GM20000 (cell line): ENCODE data around the gene RGS3.

Source experiments
- DNase-seq: peaks from one replicate; pipeline ENCODE4 v3.0.0; 2012; ENCODE audit warnings: low spot score
- TF ChIP-seq, protein P1 (sequence below): IDR thresholded peaks from 2 replicates; pipeline ENCODE4 v1.5.1; 2012; ENCODE audit warnings: mild to moderate bottlenecking, control low read depth; ENCODE audit errors: extremely low read depth, missing control alignments

RGS3 gene

DNA sequence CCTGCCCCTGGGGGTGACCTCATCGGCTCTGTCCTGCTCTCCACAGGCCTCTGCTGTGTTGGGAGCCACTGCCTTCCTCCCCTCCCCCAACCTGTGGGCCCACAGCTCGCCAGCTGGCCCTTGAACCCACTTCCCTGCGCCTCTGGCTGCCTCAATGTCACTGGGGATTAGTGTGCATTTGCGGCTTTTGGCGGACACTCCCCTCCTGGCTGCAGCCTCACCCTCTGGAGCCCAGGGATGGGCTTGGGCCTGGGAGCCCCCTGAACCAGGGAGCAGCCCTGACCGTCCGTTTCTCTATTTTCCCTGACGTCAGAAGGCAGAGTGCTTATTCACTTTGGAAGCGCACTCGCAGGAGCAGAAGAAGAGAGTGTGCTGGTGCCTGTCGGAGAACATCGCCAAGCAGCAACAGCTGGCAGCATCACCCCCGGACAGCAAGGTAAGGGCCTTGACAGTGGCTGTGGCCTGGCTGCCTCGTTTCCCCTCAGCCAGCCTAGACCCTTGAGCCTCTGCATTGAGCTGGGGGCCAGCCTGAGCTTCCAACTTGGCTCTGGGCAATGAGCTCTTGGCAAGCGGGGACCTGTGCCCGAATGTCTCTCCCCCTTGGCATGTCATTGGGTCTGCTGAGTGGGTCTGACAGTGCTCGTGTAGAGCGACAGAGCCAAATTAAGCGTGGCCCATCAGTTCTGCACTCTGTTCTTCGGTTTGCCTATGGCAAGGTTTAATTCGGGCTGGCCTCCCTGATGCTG is 73.1 kb downstream of the RGS3 start:
- no peak for DNase-seq
- TF ChIP-seq, protein P1, sequence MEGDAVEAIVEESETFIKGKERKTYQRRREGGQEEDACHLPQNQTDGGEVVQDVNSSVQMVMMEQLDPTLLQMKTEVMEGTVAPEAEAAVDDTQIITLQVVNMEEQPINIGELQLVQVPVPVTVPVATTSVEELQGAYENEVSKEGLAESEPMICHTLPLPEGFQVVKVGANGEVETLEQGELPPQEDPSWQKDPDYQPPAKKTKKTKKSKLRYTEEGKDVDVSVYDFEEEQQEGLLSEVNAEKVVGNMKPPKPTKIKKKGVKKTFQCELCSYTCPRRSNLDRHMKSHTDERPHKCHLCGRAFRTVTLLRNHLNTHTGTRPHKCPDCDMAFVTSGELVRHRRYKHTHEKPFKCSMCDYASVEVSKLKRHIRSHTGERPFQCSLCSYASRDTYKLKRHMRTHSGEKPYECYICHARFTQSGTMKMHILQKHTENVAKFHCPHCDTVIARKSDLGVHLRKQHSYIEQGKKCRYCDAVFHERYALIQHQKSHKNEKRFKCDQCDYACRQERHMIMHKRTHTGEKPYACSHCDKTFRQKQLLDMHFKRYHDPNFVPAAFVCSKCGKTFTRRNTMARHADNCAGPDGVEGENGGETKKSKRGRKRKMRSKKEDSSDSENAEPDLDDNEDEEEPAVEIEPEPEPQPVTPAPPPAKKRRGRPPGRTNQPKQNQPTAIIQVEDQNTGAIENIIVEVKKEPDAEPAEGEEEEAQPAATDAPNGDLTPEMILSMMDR = no peak

DNA sequence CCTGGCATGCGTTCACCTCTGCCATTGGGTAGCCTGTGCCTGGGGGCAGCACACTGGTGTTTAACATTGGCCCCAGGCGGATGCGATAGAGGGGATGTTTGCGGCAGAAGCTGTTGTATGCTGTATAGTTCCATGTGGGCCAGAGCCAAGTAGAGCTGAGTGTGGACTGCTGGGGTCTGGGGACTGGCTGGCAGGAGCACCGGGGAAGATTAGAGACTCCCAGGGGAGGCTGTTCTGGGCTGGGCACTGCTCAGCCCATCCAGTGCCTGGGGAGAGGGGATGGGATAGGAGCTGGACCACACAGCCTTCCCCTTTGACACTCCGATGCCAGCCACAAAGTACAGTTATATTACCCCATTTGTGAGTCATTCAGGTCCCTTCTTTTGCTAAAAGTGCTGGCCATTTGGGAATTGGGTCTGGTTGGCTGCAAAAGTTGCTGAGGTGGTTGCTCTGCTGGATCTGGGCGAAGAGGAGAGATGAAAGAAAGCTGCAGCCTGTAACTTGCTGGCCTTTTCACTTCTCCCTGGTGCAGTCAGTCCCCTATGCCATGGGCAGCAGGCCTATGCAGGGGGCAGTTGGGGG is 73.8 kb downstream of the RGS3 start:
- TF ChIP-seq, protein P1 = no peak
- no peak for DNase-seq

DNA sequence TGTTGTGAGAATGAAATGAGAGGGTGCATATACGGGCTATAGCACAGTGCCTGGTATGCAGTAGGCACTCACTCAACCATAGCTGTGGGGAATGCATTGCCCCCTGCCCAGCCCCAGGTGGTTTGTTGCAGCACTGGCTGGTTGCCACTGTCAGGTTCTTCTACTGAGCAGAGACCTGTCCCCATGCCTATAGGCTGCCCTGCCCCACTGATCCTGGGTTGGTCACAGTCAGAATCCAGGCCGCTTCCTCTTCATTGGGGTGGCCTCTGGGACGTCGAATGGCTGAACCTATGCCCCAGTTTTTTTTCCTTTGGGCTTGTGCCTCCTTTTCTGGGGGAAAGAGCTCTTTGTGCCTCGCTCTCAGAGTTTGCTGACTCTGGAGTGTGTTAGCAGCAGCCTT is 74.6 kb downstream of the RGS3 start:
- no peak for DNase-seq
- TF ChIP-seq, protein P1 = no peak

DNA sequence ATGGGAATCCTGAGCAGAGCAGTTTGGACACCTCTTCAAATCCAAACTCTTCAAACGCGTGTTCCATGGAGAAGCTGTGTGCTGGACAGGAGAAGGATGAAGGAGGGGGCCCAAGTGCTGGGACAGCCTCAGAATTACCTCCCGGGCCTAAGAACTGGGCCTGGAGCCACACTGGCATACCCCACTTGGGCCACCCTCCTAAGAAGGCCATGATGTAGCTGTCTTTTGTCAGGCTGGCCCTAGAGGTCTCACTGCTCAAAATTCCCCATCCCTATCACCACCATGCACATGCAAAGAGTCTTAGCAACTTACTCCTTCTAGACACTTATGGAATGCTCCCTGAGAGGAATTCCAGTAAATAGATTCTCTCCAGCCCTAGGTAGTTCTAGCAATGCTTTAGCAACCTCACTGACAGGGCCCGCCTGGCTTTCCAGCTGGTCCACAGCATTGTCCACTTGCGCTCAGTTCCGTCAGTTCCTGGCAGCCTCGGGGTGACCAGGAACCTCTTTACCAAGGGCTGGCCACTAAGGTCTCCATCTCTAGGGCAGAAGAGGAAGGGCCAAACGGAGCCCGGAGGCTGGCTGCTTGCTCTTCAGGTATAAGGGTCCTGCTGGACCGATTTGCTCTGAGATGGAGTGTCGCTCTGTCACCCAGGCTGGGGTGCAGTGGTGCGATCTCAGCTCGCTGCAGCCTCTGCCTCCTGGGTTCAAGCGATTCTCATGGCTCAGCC is 75.3 kb downstream of the RGS3 start:
- TF ChIP-seq, protein P1 = no peak
- no peak for DNase-seq

DNA sequence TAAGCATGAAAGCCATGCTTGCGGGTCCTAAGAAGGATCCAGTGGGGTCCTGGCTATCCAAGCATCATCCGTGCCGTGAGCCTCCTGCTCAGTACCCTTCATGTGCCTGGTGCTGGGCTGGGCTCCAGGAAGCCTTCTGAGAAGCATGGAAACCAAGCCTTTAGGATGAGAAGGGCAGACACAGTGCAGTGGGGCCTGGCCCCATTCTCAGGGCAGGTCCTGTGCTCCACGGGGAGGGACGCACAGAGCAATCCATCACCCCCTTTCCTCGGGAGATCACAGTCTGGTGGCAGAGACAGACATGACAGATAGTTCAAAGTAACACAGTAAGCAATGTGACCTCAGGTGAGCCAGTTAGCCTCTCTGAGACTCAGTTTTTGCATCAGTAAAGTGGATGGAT is 76.9 kb downstream of the RGS3 start:
- DNase-seq = no peak
- TF ChIP-seq, protein P1 = no peak

DNA sequence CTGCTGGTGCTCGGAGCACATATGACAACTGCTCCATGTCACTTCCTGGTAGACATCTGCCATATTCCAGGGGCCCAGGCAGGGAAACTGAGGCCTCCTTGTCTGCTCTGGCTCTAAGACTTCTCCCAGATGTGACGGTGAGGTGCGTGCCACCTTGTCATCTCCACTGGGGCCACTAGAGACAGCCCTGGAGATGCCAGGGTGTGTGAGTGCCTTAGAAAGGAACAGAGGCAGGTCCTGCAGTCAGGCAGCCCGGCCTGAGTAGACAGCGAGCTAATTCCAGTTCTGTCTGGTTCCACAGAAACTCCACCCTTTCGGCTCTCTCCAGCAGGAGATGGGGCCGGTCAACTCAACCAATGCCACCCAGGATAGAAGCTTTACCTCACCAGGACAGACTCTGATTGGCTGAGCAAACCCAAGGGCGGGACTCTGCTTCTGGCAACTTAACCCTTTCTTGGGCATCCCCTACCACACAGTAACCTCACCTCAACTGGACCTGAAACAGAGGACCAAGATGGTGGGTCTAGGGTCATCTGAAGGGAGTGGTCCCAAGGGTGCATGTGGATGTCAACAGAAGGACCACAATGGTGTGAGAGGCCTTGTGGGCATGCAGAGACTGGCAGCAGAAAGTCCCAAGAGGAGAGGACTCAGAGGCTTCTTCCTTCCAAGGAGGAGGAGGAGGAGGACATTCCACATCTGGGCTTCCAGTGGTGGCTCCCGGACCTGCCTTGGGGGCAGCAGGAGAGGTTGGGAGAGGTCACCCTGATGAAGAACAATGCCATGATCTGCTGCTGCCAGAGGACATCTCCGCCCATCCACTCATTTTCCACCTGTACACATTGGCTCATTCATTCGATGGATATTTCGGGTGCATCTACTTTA is 77.7 kb downstream of the RGS3 start:
- DNase-seq = no peak
- TF ChIP-seq, protein P1 = no peak
